A673 (cell line): Measurements from ENCODE around the gene PALLD.

Experiments
- CTCF ChIP-seq: fragments of 300-800, 200-600 bp; sonication (generic); conservative IDR thresholded peaks from 2 replicates; pipeline ENCODE4 v1.5.1; 2017; ENCODE audit warnings: low read depth, mild to moderate bottlenecking, antibody characterized with exemption, low read length, moderate library complexity, mixed read lengths
- EZH2 ChIP-seq: fragments of 200-600 bp; sonication (generic); IDR thresholded peaks from 2 replicates; pipeline ENCODE4 v1.6.1; 2017; ENCODE audit warnings: borderline replicate concordance, low read depth, mild to moderate bottlenecking, mixed read lengths, antibody characterized with exemption, low read length; ENCODE audit not compliant: poor library complexity, severe bottlenecking

GRCh38 chr4:168573870-168574269 lies 77.0 kb downstream of the PALLD start:
- no peak for TF ChIP-seq CTCF
- no peak for TF ChIP-seq EZH2
